Measurements from ENCODE around the gene MRPL16.
"Not testable (repeated sequence)": the region's sequence is repeated elsewhere in the genome, so short reads cannot be mapped to it uniquely, and the experiment has no call there.

GRCh38 chr11:59816434-59816833, 5.9 kb upstream of the MRPL16 start:
- TF ChIP-seq CTCF (IDR thresholded peaks at IDR 0.05; ENCODE audit: insufficient read depth, low read length, poor library complexity, severe bottlenecking); EZH2phosphoT487 (conservative IDR thresholded peaks at IDR 0.05; ENCODE audit: low read length): not testable (repeated sequence)
